Trophoblast cell (in vitro differentiated cells and primary cell): Measurements from ENCODE around the gene BACH2.
"Not testable (repeated sequence)": the region's sequence is repeated elsewhere in the genome, so short reads cannot be mapped to it uniquely, and the experiment has no call there.

ENCODE experiments used
- DNase-seq, 2 donors: peaks; one replicate each; pipeline ENCODE4 v3.0.0-alpha.2; 2016
- H2AFZ ChIP-seq: 2 replicates; pipeline ENCODE4 v1.6.1; 2013; ENCODE audit warnings: low read length, moderate library complexity, mild to moderate bottlenecking; ENCODE audit not compliant: insufficient read depth, poor library complexity
- H2AK5ac ChIP-seq: 2 replicates; pipeline ENCODE4 v1.6.1; 2013; ENCODE audit warnings: mild to moderate bottlenecking, low read length
- H2BK120ac ChIP-seq: 2 replicates; pipeline ENCODE4 v1.6.1; 2013; ENCODE audit warnings: low read length, mild to moderate bottlenecking, moderate library complexity; ENCODE audit not compliant: insufficient read depth, poor library complexity
- H2BK12ac ChIP-seq: 2 replicates; pipeline ENCODE4 v1.6.1; 2013; ENCODE audit warnings: mild to moderate bottlenecking, low read length, moderate library complexity
- H2BK5ac ChIP-seq: 2 replicates; pipeline ENCODE4 v1.6.1; 2013; ENCODE audit warnings: low read length, low read depth, moderate library complexity, mild to moderate bottlenecking; ENCODE audit not compliant: poor library complexity
- H3K14ac ChIP-seq: 2 replicates; pipeline ENCODE4 v1.6.1; 2013; ENCODE audit warnings: mild to moderate bottlenecking, low read length
- H3K18ac ChIP-seq: 2 replicates; pipeline ENCODE4 v1.6.1; 2013; ENCODE audit warnings: mild to moderate bottlenecking, low read length
- H3K23ac ChIP-seq: 2 replicates; pipeline ENCODE4 v1.6.1; 2013; ENCODE audit warnings: low read length
- H3K27ac ChIP-seq: 2 replicates; pipeline ENCODE4 v1.5.1; 2013; ENCODE audit warnings: low read depth, mild to moderate bottlenecking, inconsistent platforms, low read length, moderate library complexity
- H3K27me3 ChIP-seq: 2 replicates; pipeline ENCODE4 v1.6.1; 2013; ENCODE audit warnings: inconsistent platforms, mild to moderate bottlenecking, low read length, moderate library complexity; ENCODE audit not compliant: insufficient read depth
- H3K36me3 ChIP-seq, 2 experiments: 1 replicate in 1 of 2; 2 replicates in 1 of 2; pipeline ENCODE4 v1.6.1; 2013; ENCODE audit warnings: low read length in 2 of 2, mild to moderate bottlenecking in 2 of 2, moderate library complexity in 1 of 2; ENCODE audit not compliant: insufficient read depth in 2 of 2, control insufficient read depth in 1 of 2
- H3K4ac ChIP-seq: 2 replicates; pipeline ENCODE4 v1.6.1; 2013; ENCODE audit warnings: low read depth, mild to moderate bottlenecking, low read length, moderate library complexity
- H3K4me1 ChIP-seq, 2 experiments: 1 replicate in 1 of 2; 2 replicates in 1 of 2; pipeline ENCODE4 v1.6.1; 2013; ENCODE audit warnings: low read length in 2 of 2, mild to moderate bottlenecking in 2 of 2, moderate library complexity in 1 of 2; ENCODE audit not compliant: insufficient read depth in 2 of 2, control insufficient read depth in 1 of 2
- H3K4me2 ChIP-seq: 2 replicates; pipeline ENCODE4 v1.6.1; 2013; ENCODE audit warnings: inconsistent platforms, mild to moderate bottlenecking, low read length, moderate library complexity
- H3K4me3 ChIP-seq: 2 replicates; pipeline ENCODE4 v1.5.1; 2013; ENCODE audit warnings: mild to moderate bottlenecking, low read depth, low read length, inconsistent platforms
- H3K79me1 ChIP-seq: one replicate; pipeline ENCODE4 v1.6.1; 2013; ENCODE audit warnings: low read length
- H3K79me2 ChIP-seq: 2 replicates; pipeline ENCODE4 v1.6.1; 2013; ENCODE audit warnings: low read length, mild to moderate bottlenecking; ENCODE audit not compliant: control insufficient read depth, insufficient read depth, poor library complexity
- H3K9ac ChIP-seq: 2 replicates; pipeline ENCODE4 v1.6.1; 2013; ENCODE audit warnings: mild to moderate bottlenecking, low read length
- H3K9me3 ChIP-seq: 2 replicates; pipeline ENCODE4 v1.6.1; 2013; ENCODE audit warnings: low read depth, mild to moderate bottlenecking, control low read depth, inconsistent platforms, low read length; ENCODE audit not compliant: insufficient read depth
- H4K12ac ChIP-seq: 2 replicates; pipeline ENCODE4 v1.6.1; 2013; ENCODE audit warnings: low read depth, mild to moderate bottlenecking, low read length, moderate library complexity
- H4K8ac ChIP-seq: 2 replicates; pipeline ENCODE4 v1.6.1; 2013; ENCODE audit warnings: low read depth, mild to moderate bottlenecking, low read length, moderate library complexity
- H4K91ac ChIP-seq: one replicate; pipeline ENCODE4 v1.6.1; 2013; ENCODE audit warnings: low read depth, mild to moderate bottlenecking, low read length, moderate library complexity
- WGBS: extraction: QIAGEN DNeasy Blood & Tissue Kit; methylation state at CpG from one replicate; pipeline ENCODE4 v1.1.7; 2013; ENCODE audit warnings: missing lambda C conversion rate; ENCODE audit not compliant: insufficient read length, insufficient coverage; ENCODE audit errors: extremely low coverage; 5-methylcytosine and 5-hydroxymethylcytosine counted together

Gene BACH2

DNA sequence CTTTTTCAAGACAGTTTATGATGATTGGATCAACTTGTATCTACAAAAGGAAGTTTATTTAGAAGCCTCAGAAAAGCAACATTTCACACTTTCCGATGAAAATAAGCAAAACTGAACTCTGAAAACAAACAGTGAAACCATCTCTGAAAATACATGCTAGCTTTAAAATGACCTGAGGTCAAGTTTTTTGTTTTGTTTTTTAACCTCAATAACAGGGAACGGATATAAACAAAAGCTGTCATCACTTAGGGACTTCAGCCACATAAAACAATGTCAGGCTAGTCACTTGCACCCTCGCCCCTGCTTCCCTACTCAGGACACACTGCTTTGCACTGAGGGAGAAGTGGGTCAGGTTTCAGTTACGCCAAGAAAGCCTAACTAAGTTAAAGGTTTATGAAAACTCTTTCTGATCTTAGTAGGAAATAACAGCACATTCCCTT lies 11.6 kb downstream of the BACH2 start:
- Histone ChIP-seq H4K91ac (no peak overlapping the region), H2AK5ac (no peak overlapping the region), H3K36me3 (no peaks in the 10 kb centered on the region), H3K4ac (no peak overlapping the region), H3K18ac (no peak overlapping the region), H3K79me2 (no peaks in the 10 kb centered on the region), H2BK120ac (no peak overlapping the region), H2AFZ (no peak overlapping the region), H2BK12ac (peak overlapping the region; percentile 77), H2BK5ac (peak overlapping the region; percentile 64), H3K4me3 (no peak overlapping the region), H3K14ac (no peak overlapping the region), H3K27ac (peak overlapping the region; percentile 28), H4K8ac (no peak overlapping the region), H3K23ac (no peak overlapping the region), H3K9ac (no peak overlapping the region), H3K4me2 (no peak overlapping the region), H4K12ac (no peak overlapping the region), H3K79me1 (peaks cover 2% of the 10 kb centered on the region), H3K9me3 (no peaks in the 10 kb centered on the region), H3K27me3 (no peaks in the 10 kb centered on the region), H3K4me1 (peaks cover 2 to 3% of the 10 kb centered on the region in 2 experiments)
- no peak for DNase-seq
- WGBS, result no CpG with 5 or more reads among the region's 4 CpGs

GRCh38 chr6:90284236-90285041 lies 12.2 kb downstream of the BACH2 start:
- peaks cover 2% of the 10 kb centered on the region for H3K79me1 ChIP-seq
- no peaks in the 10 kb centered on the region for H3K9me3 ChIP-seq
- H2BK5ac ChIP-seq, result no peak overlapping the region
- no peak overlapping the region for H3K4ac ChIP-seq
- no peak overlapping the region for H3K4me3 ChIP-seq
- no peak overlapping the region for H3K9ac ChIP-seq
- peak overlapping the region; percentile 21 for H3K4me2 ChIP-seq
- H3K36me3 ChIP-seq, result no peaks in the 10 kb centered on the region
- no peak overlapping the region for H3K18ac ChIP-seq
- H2AFZ ChIP-seq, result no peak overlapping the region
- peaks cover 2 to 3% of the 10 kb centered on the region in 2 experiments for H3K4me1 ChIP-seq
- H2AK5ac ChIP-seq, result no peak overlapping the region
- no peaks in the 10 kb centered on the region for H3K79me2 ChIP-seq
- no peak overlapping the region for H4K91ac ChIP-seq
- H3K27me3 ChIP-seq, result no peaks in the 10 kb centered on the region
- H4K12ac ChIP-seq, result no peak overlapping the region
- peak in 1 of 2 donors; percentile 72 for DNase-seq
- no peak overlapping the region for H3K27ac ChIP-seq
- H2BK12ac ChIP-seq, result no peak overlapping the region
- no peak overlapping the region for H3K14ac ChIP-seq
- no peak overlapping the region for H3K23ac ChIP-seq
- H2BK120ac ChIP-seq, result no peak overlapping the region
- H4K8ac ChIP-seq, result no peak overlapping the region
- WGBS, result no CpG with 5 or more reads among the region's 11 CpGs

DNA sequence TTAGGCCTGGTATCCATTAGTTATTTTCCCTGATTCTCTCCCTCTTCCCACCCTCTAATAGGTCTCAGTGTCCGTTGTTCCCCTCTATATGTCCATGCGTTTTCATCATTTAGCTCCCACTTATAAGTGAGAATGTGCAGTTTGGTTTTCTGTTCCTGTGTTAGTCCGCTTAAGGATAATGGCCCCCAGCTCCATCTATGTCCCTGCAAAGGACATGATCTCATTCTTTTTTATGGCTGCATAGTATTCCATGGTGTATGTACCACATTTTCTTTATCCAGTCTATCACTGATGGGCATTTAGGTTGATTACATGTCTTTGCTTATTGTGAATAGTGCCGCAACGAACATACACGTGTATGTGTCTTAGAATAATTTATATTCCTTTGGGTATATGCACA lies 14.4 kb downstream of the BACH2 start:
- not testable (repeated sequence) for H3K4me2 ChIP-seq, H3K18ac ChIP-seq, H4K8ac ChIP-seq, H3K23ac ChIP-seq, H3K36me3 ChIP-seq, H3K4ac ChIP-seq, H3K27me3 ChIP-seq, H3K79me2 ChIP-seq, H2AK5ac ChIP-seq, H2AFZ ChIP-seq, H2BK12ac ChIP-seq, H4K12ac ChIP-seq, H3K27ac ChIP-seq, H3K9ac ChIP-seq, H3K4me1 ChIP-seq, H3K14ac ChIP-seq, H4K91ac ChIP-seq, H3K4me3 ChIP-seq, DNase-seq, H2BK5ac ChIP-seq, H3K79me1 ChIP-seq, H3K9me3 ChIP-seq, H2BK120ac ChIP-seq
- WGBS, result no CpG with 5 or more reads among the region's 6 CpGs

GRCh38 chr6:90278129-90278528 lies 18.5 kb downstream of the BACH2 start:
- no peak for DNase-seq
- H3K27me3 ChIP-seq, result no peaks in the 10 kb centered on the region
- no peak overlapping the region for H4K8ac ChIP-seq
- H3K79me1 ChIP-seq, result peaks cover 1% of the 10 kb centered on the region
- no peak overlapping the region for H2AK5ac ChIP-seq
- H2BK120ac ChIP-seq, result no peak overlapping the region
- H3K23ac ChIP-seq, result peak overlapping the region; percentile 71
- no peak overlapping the region for H2BK5ac ChIP-seq
- no peaks in the 10 kb centered on the region for H3K4me1 ChIP-seq
- H3K36me3 ChIP-seq, result no peaks in the 10 kb centered on the region
- no peak overlapping the region for H3K14ac ChIP-seq
- H4K12ac ChIP-seq, result no peak overlapping the region
- no peaks in the 10 kb centered on the region for H3K79me2 ChIP-seq
- no peak overlapping the region for H3K27ac ChIP-seq
- H3K9ac ChIP-seq, result no peak overlapping the region
- H4K91ac ChIP-seq, result no peak overlapping the region
- H3K18ac ChIP-seq, result no peak overlapping the region
- no peak overlapping the region for H2AFZ ChIP-seq
- H3K4me3 ChIP-seq, result no peak overlapping the region
- no peak overlapping the region for H3K4me2 ChIP-seq
- H3K4ac ChIP-seq, result no peak overlapping the region
- no peaks in the 10 kb centered on the region for H3K9me3 ChIP-seq
- no peak overlapping the region for H2BK12ac ChIP-seq
- WGBS, result no CpG with 5 or more reads among the region's 4 CpGs
